Measurements from ENCODE around the gene ZP1. TPM values are rescaled to one million over a fixed set of nuclear protein-coding genes. Genes with fewer than 3 reads are reported as not detected.

Gene ZP1
- total and polyA plus RNA-seq, 2 of the 8 experiments (the other 6 are each of a cell fraction or from before 2014, with no cell fraction given), result not detected

- Histone ChIP-seq H3K23me2 (ENCODE audit: low read depth, low read length) (no peaks in the 10 kb centered on the region), H2BK120ac (replicated peaks; ENCODE audit: low read depth, low read length) (no peak overlapping the region), H3K4me2 (ENCODE audit: insufficient read depth in 1 of 2, low read depth in 2 of 2, low read length in 2 of 2) (no peak overlapping the region), H2BK12ac (ENCODE audit: low read depth, low read length) (no peak overlapping the region), H3K4me3 (ENCODE audit: extremely low read depth in 1 of 4, insufficient read depth in 2 of 4, low read depth in 3 of 4, low read length in 4 of 4) (no peak overlapping the region), H3K9me3 (ENCODE audit: insufficient read depth in 2 of 2, low read depth in 1 of 2, low read length in 1 of 2) (peaks cover 0 to 3% of the 10 kb centered on the region in 2 experiments; a peak in 1 of 4 replicates), H4K5ac (ENCODE audit: insufficient read length, low read depth, low read length) (no peak overlapping the region), H2AK5ac (ENCODE audit: low read depth, low read length) (no peak overlapping the region), H3K79me1 (ENCODE audit: low read depth, low read length) (no peaks in the 10 kb centered on the region), H3K79me2 (ENCODE audit: control insufficient read depth in 1 of 2, insufficient read depth in 2 of 2, low read length in 2 of 2) (no peaks in the 10 kb centered on the region), H3K9ac (replicated peaks in 1 of 4; ENCODE audit: extremely low read depth in 1 of 4, low read depth in 3 of 4, low read length in 3 of 4) (no peak overlapping the region), H3K14ac (ENCODE audit: insufficient read length) (no peak overlapping the region), H3K27me3 (replicated peaks in 1 of 4; ENCODE audit: control insufficient read depth in 3 of 4, extremely low read depth in 1 of 4, insufficient read depth in 3 of 4, low read length in 3 of 4) (peaks cover 0 to 15% (median 8%) of the 10 kb centered on the region in 4 experiments; a peak in 5 of 7 replicates), H2BK5ac (ENCODE audit: low read depth, low read length) (no peak overlapping the region), H2AFZ (ENCODE audit: low read length) (no peak overlapping the region), H4K8ac (ENCODE audit: extremely low read depth, insufficient read depth, low read length) (no peak overlapping the region), H3K18ac (ENCODE audit: extremely low read depth, low read length) (no peak overlapping the region; the same call in 1 of the 2 replicates), H3K27ac (ENCODE audit: low read depth, low read length) (no peak overlapping the region), H4K91ac (replicated peaks; ENCODE audit: insufficient read length, low read length) (no peak overlapping the region), H3K4ac (replicated peaks; ENCODE audit: insufficient read length, low read depth, low read length) (no peak overlapping the region), H3K56ac (replicated peaks; ENCODE audit: insufficient read length, low read depth, low read length) (no peak overlapping the region), H3K36me3 (ENCODE audit: control insufficient read depth in 2 of 4, insufficient read depth in 4 of 4, low read length in 3 of 4) (no peaks in the 10 kb centered on the region), H3K4me1 (replicated peaks in 1 of 4; ENCODE audit: control insufficient read depth in 3 of 4, insufficient read depth in 4 of 4, low read length in 3 of 4) (no peaks in the 10 kb centered on the region), H2BK15ac (ENCODE audit: low read length) (no peak overlapping the region), H4K20me1 (replicated peaks in 1 of 2; ENCODE audit: control insufficient read depth in 1 of 2, insufficient read depth in 2 of 2, low read length in 2 of 2) (peaks cover 0 to under 1% of the 10 kb centered on the region in 2 experiments), H2BK20ac (ENCODE audit: low read length) (no peak overlapping the region), H3K23ac (ENCODE audit: insufficient read length) (no peak overlapping the region)
- 77% methylated on average over 8 of the region's 8 CpGs; no CpG with 5 or more reads in 1 of the 2 experiments for WGBS, 2 experiments (ENCODE audit: extremely low coverage in 1 of 2, insufficient coverage in 1 of 2, insufficient read length in 1 of 2, insufficient replicate concordance in 2 of 2, low coverage in 1 of 2, low lambda C conversion rate in 2 of 2, missing lambda C conversion rate in 1 of 2)
- FAIRE-seq (no peak), DNase-seq (ENCODE audit: low read depth in 1 of 2, low spot score in 2 of 2) (no peak)
- ChIA-PET CTCF (ENCODE audit: partially characterized antibody) (interaction anchor here (1.2 to 1.3 kb wide), 2 partner anchors 15 to 27 kb away, joined by 3 read pairs; no protein-coding TSS in a partner anchor), POLR2A (ENCODE audit: partially characterized antibody) (interaction anchor here (0.7 kb wide), 1 partner anchor 16 kb away, joined by 3 read pairs; no protein-coding TSS in a partner anchor)
- no peak for TF ChIP-seq CREB1 (IDR thresholded peaks at IDR 0.05)
- TF ChIP-seq MAX (IDR thresholded peaks at IDR 0.05), result no peak
- TF ChIP-seq USF2 (IDR thresholded peaks at IDR 0.05; ENCODE audit: low read length), result no peak
- TF ChIP-seq CBX8 (IDR thresholded peaks at IDR 0.05; ENCODE audit: borderline replicate concordance, low read depth, low read length), result no peak
- TF ChIP-seq BACH1 (IDR thresholded peaks at IDR 0.05; ENCODE audit: low read length), result no peak
- no peak for TF ChIP-seq CTBP2 (IDR thresholded peaks at IDR 0.05; ENCODE audit: borderline replicate concordance, insufficient read depth, insufficient read length, low read length)
- TF ChIP-seq SIX5 (IDR thresholded peaks at IDR 0.05; ENCODE audit: low read depth, low read length), result no peak
- no peak for TF ChIP-seq TAF1 (IDR thresholded peaks at IDR 0.05; ENCODE audit: low read depth, low read length)
- TF ChIP-seq SIRT6 (IDR thresholded peaks at IDR 0.05; ENCODE audit: low read length), result no peak
- no peak for TF ChIP-seq CHD1 (IDR thresholded peaks at IDR 0.05; ENCODE audit: low read depth, low read length)
- TF ChIP-seq E2F6 (IDR thresholded peaks at IDR 0.05), result no peak
- no peak for TF ChIP-seq SIN3A (conservative IDR thresholded peaks at IDR 0.05 in 1 of 2, IDR thresholded peaks at IDR 0.05 in 1 of 2; ENCODE audit: low read depth in 1 of 2, low read length in 2 of 2)
- no peak for TF ChIP-seq EGR1 (IDR thresholded peaks at IDR 0.05; ENCODE audit: borderline replicate concordance, low read depth, low read length)
Observed at GRCh38 chr11:60858236-60858635, 9.1 kb upstream of the ZP1 start.
